HEK293 (cell line): Measurements from ENCODE around the gene NLGN1.

Experiments
- CTCF ChIA-PET: fragments of 350-600 bp; formaldehyde crosslinking; extraction: SDS; loops from one replicate; lab custom pipeline; 2021; ENCODE audit warnings: antibody characterized with exemption; lab: Yijun Ruan, JAX
- POLR2A ChIA-PET: fragments of 300-600 bp; formaldehyde crosslinking; extraction: SDS; loops from one replicate; lab custom pipeline; 2020; ENCODE audit warnings: antibody characterized with exemption, inconsistent platforms; lab: Yijun Ruan, JAX
- H3K27ac ChIP-seq: fragments of 200-500 bp; sonication (Bioruptor generic); 2 replicates; pipeline ENCODE4 v1.5.1; 2014; ENCODE audit warnings: low read depth, low read length, control low read depth, inconsistent platforms; ENCODE audit errors: extremely low read depth
- H3K36me3 ChIP-seq, 2 experiments: fragments of 200-500 bp in 1 of 2; sonication (Bioruptor generic) in 1 of 2; 1 replicate in 1 of 2; 2 replicates in 1 of 2; pipeline ENCODE4 v1.5.1; 2014 to 2017; ENCODE audit warnings: inconsistent platforms in 2 of 2, low read length in 2 of 2; ENCODE audit not compliant: control insufficient read depth in 2 of 2, insufficient read depth in 1 of 2
- H3K4me1 ChIP-seq: fragments of 200-500 bp; sonication (Bioruptor generic); 2 replicates; pipeline ENCODE4 v1.5.1; 2014; ENCODE audit warnings: mild to moderate bottlenecking, low read length, inconsistent platforms; ENCODE audit not compliant: control insufficient read depth, insufficient read depth
- H3K4me3 ChIP-seq: 2 replicates; pipeline ENCODE4 v1.5.1; 2011; ENCODE audit warnings: low read depth, mild to moderate bottlenecking, control low read depth, low read length, moderate library complexity
- H3K9me3 ChIP-seq: fragments of 200-500 bp; sonication (Bioruptor generic); 2 replicates; pipeline ENCODE4 v1.5.1; 2014; ENCODE audit warnings: low read depth, low read length, inconsistent platforms; ENCODE audit not compliant: control insufficient read depth, insufficient read depth
- GFI1B ChIP-seq: fragments of 450-650 bp; formaldehyde crosslinking; IDR thresholded peaks from 2 replicates; pipeline ENCODE4 v1.5.1; 2016; ENCODE audit warnings: missing biosample characterization, missing genetic modification characterization
- GLIS1 ChIP-seq: fragments of 450-650 bp; formaldehyde crosslinking; IDR thresholded peaks from 2 replicates; pipeline ENCODE4 v1.5.1; 2016; ENCODE audit warnings: missing biosample characterization, missing genetic modification characterization
- IKZF3 ChIP-seq: fragments of 450-650 bp; IDR thresholded peaks from 2 replicates; pipeline ENCODE4 v1.5.0; 2018; ENCODE audit warnings: missing biosample characterization, mild to moderate bottlenecking, missing genetic modification characterization, moderate library complexity
- TCF7L2 ChIP-seq: IDR thresholded peaks from 2 replicates; pipeline ENCODE4 v1.6.1; 2011; ENCODE audit warnings: low read depth, mild to moderate bottlenecking, inconsistent platforms, low read length, moderate library complexity, borderline replicate concordance
- ZNF112 ChIP-seq: fragments of 450-650 bp; formaldehyde crosslinking; IDR thresholded peaks from 2 replicates; pipeline ENCODE4 v1.5.0; 2017; ENCODE audit warnings: missing biosample characterization, missing genetic modification characterization
- ZNF23 ChIP-seq: fragments of 450-650 bp; formaldehyde crosslinking; IDR thresholded peaks from 2 replicates; pipeline ENCODE4 v1.5.1; 2016; ENCODE audit warnings: missing biosample characterization, missing genetic modification characterization, borderline replicate concordance
- ZNF274 ChIP-seq, 2 experiments: fragments of 200-500 bp in 1 of 2; fragments of 450-650 bp in 1 of 2; sonication (Bioruptor generic) in 1 of 2; formaldehyde crosslinking in 1 of 2; IDR thresholded peaks; 2 replicates each; pipeline versions ENCODE4 v1.5.1 to v1.6.1; 2014 to 2016; ENCODE audit warnings: borderline replicate concordance in 1 of 2, inconsistent platforms in 1 of 2, low read length in 1 of 2, missing biosample characterization in 1 of 2, missing genetic modification characterization in 1 of 2
- ZNF335 ChIP-seq: fragments of 450-650 bp; formaldehyde crosslinking; conservative IDR thresholded peaks from 2 replicates; pipeline ENCODE4 v1.5.1; 2016; ENCODE audit warnings: missing biosample characterization, missing genetic modification characterization
- ZNF585B ChIP-seq: fragments of 450-650 bp; formaldehyde crosslinking; IDR thresholded peaks from 2 replicates; pipeline ENCODE4 v1.5.1; 2016; ENCODE audit warnings: missing biosample characterization, missing genetic modification characterization
- ZNF677 ChIP-seq: fragments of 450-650 bp; IDR thresholded peaks from 2 replicates; pipeline ENCODE4 v1.5.0; 2018; ENCODE audit warnings: missing biosample characterization, mild to moderate bottlenecking, missing genetic modification characterization, moderate library complexity
- TF ChIP-seq, protein P1 (sequence below): fragments of 450-650 bp; formaldehyde crosslinking; conservative IDR thresholded peaks from 2 replicates; pipeline ENCODE4 v1.5.1; 2016; ENCODE audit warnings: low read depth, missing biosample characterization, missing genetic modification characterization
- TF ChIP-seq, protein P2 (sequence below): IDR thresholded peaks from 2 replicates; pipeline ENCODE4 v1.6.1; 2011; ENCODE audit warnings: mild to moderate bottlenecking, low read depth, low read length, borderline replicate concordance
- TF ChIP-seq, protein P3 (sequence below): fragments of 450-650 bp; formaldehyde crosslinking; IDR thresholded peaks from 2 replicates; pipeline ENCODE4 v1.5.1; 2016; ENCODE audit warnings: missing biosample characterization, missing genetic modification characterization, borderline replicate concordance

Gene NLGN1

DNA sequence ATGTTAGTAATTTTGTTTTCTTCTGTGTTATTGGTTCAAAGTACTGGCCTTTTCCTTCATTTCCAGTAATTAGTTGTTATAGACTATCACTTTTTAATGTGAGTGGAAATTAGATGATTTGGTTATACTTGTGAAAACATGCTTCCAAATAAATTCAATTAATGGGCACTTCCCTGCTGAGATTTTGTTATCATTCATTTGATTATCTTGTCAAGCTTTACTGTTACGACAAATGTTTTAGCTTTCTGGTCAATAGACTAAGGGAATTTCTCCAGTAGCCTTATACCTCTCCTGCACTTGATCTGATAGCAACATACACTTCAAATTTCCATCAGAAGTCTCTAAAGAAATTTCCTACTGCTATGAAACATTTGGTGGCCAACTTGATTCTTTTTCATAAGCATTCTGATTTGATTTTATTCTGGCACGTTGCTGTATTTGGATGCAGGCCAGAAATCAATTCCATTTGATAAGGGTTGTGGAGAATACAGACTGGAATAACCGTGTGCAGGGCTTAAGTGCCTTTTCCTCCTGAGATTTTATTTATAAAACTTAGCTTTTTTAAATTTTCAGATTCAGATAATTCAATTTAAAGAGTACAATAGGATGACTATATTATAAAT is 887.8 kb downstream of the NLGN1 start (continued):
- no peak for TF ChIP-seq ZNF112

DNA sequence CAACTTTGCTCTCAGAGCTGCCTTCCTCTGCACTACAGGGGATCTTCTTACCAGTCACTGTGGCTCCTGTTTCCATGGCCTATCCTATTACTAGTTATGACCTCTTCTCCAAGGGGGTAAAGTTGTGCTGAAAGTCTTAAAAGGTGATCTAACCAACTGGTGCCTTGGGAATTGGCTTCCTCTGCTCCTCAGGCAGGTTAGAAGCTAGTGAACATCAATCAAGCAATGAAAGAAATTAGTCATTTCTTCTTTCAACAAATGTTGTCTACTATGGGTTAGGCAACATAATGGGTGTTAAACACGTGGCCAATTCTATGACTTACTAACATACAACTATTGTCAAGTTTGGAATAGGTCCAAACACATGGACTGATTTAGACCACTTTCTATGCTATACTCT is 890.2 kb downstream of the NLGN1 start:
- POLR2A ChIA-PET = no interaction called here
- no peak overlapping the region for H3K4me3 ChIP-seq
- CTCF ChIA-PET = no interaction called here
- H3K27ac ChIP-seq = no peak overlapping the region
- H3K36me3 ChIP-seq = no peaks in the 10 kb centered on the region
- H3K9me3 ChIP-seq = no peaks in the 10 kb centered on the region
- no peaks in the 10 kb centered on the region for H3K4me1 ChIP-seq
- TF ChIP-seq GLIS1 (peak; percentile 61), ZNF335 (no peak), ZNF677 (tag by site-specific recombination) (no peak), TCF7L2 (no peak)
- TF ChIP-seq, protein P1, sequence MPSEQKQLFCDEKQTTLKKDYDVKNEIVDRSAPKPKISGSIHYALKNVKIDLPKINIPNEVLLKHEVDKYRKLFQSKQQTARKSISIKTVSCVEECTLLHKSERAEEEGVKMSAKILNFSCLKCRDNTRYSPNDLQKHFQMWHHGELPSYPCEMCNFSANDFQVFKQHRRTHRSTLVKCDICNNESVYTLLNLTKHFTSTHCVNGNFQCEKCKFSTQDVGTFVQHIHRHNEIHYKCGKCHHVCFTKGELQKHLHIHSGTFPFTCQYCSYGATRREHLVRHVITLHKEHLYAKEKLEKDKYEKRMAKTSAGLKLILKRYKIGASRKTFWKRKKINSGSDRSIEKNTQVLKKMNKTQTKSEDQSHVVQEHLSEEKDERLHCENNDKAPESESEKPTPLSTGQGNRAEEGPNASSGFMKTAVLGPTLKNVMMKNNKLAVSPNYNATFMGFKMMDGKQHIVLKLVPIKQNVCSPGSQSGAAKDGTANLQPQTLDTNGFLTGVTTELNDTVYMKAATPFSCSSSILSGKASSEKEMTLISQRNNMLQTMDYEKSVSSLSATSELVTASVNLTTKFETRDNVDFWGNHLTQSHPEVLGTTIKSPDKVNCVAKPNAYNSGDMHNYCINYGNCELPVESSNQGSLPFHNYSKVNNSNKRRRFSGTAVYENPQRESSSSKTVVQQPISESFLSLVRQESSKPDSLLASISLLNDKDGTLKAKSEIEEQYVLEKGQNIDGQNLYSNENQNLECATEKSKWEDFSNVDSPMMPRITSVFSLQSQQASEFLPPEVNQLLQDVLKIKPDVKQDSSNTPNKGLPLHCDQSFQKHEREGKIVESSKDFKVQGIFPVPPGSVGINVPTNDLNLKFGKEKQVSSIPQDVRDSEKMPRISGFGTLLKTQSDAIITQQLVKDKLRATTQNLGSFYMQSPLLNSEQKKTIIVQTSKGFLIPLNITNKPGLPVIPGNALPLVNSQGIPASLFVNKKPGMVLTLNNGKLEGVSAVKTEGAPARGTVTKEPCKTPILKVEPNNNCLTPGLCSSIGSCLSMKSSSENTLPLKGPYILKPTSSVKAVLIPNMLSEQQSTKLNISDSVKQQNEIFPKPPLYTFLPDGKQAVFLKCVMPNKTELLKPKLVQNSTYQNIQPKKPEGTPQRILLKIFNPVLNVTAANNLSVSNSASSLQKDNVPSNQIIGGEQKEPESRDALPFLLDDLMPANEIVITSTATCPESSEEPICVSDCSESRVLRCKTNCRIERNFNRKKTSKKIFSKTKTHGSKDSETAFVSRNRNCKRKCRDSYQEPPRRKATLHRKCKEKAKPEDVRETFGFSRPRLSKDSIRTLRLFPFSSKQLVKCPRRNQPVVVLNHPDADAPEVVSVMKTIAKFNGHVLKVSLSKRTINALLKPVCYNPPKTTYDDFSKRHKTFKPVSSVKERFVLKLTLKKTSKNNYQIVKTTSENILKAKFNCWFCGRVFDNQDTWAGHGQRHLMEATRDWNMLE (tag by site-specific recombination) = no peak
- TF ChIP-seq, protein P2, sequence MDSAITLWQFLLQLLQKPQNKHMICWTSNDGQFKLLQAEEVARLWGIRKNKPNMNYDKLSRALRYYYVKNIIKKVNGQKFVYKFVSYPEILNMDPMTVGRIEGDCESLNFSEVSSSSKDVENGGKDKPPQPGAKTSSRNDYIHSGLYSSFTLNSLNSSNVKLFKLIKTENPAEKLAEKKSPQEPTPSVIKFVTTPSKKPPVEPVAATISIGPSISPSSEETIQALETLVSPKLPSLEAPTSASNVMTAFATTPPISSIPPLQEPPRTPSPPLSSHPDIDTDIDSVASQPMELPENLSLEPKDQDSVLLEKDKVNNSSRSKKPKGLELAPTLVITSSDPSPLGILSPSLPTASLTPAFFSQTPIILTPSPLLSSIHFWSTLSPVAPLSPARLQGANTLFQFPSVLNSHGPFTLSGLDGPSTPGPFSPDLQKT = no peak

DNA sequence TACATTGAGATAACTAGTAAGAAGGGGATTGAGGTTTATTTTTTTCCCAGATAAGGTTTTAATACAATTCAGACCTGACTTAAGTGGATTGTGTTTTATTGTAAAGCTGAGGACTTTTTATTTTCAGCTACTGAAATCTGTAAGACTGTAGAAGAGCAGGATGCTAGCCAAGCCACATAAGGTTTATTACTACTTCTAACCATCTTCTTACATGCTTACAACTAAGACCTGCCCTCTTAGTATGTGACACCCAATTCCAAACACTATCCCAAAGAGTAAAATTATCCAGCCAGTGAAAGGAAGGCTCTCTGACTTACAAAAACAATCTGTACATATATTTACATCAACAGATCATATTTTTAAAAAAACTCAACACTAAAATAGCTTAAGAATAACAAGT is 897.1 kb downstream of the NLGN1 start:
- no peak overlapping the region for H3K27ac ChIP-seq
- TF ChIP-seq GFI1B (tag by site-specific recombination) (no peak), ZNF585B (no peak), IKZF3 (tag by site-specific recombination) (no peak)
- H3K36me3 ChIP-seq = no peaks in the 10 kb centered on the region
- ChIA-PET CTCF (no interaction called here), POLR2A (no interaction called here)
- no peaks in the 10 kb centered on the region for H3K9me3 ChIP-seq
- no peak overlapping the region for H3K4me3 ChIP-seq
- H3K4me1 ChIP-seq = no peaks in the 10 kb centered on the region

DNA sequence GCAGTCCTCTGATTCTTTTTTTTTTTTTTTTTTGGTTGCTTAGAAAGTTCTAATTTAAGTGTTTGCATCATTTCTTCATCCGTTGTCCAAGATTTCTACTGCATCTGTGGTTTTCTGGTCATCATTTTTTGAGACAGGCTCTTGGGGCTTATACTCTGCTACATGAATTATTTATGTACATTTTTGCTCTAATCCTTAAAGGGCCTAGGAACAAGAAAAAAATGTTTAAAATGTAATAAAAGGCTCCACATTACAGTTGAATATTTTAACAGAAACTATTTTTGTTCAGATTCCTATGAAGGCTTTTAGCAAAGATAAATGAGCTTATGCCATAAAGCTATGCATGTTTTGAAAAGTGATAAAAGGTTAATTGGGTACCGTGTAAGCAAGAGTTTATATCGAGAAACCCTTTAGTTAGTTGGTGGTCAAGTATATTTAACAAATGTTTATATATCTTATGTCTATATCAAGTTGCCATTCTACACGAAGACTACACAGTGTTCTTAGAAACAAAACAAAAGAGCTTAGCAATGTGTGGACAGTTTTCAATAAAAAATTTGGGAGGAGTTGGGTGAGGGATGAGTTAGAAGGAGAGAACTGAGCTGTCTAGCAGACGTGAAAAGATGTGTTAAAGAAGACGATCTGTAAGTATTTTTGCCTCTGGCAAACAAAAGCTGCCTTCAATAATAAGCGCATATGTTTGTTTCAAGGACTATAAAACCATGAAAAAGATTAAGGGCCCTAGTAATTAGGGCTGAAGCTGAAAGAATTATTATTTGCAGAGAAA is 898.0 kb downstream of the NLGN1 start:
- ChIA-PET POLR2A (no interaction called here), CTCF (no interaction called here)
- Histone ChIP-seq H3K4me1 (no peaks in the 10 kb centered on the region), H3K9me3 (no peaks in the 10 kb centered on the region), H3K27ac (no peak overlapping the region), H3K36me3 (no peaks in the 10 kb centered on the region), H3K4me3 (no peak overlapping the region)
- TF ChIP-seq ZNF23 (tag by site-specific recombination) (no peak), ZNF274 (IDR thresholded peaks at IDR 0.05; ENCODE audit: low read length) (no peak), ZNF274 (tag by site-specific recombination; IDR thresholded peaks at IDR 0.05; ENCODE audit: borderline replicate concordance) (no peak)
- TF ChIP-seq, protein P3, sequence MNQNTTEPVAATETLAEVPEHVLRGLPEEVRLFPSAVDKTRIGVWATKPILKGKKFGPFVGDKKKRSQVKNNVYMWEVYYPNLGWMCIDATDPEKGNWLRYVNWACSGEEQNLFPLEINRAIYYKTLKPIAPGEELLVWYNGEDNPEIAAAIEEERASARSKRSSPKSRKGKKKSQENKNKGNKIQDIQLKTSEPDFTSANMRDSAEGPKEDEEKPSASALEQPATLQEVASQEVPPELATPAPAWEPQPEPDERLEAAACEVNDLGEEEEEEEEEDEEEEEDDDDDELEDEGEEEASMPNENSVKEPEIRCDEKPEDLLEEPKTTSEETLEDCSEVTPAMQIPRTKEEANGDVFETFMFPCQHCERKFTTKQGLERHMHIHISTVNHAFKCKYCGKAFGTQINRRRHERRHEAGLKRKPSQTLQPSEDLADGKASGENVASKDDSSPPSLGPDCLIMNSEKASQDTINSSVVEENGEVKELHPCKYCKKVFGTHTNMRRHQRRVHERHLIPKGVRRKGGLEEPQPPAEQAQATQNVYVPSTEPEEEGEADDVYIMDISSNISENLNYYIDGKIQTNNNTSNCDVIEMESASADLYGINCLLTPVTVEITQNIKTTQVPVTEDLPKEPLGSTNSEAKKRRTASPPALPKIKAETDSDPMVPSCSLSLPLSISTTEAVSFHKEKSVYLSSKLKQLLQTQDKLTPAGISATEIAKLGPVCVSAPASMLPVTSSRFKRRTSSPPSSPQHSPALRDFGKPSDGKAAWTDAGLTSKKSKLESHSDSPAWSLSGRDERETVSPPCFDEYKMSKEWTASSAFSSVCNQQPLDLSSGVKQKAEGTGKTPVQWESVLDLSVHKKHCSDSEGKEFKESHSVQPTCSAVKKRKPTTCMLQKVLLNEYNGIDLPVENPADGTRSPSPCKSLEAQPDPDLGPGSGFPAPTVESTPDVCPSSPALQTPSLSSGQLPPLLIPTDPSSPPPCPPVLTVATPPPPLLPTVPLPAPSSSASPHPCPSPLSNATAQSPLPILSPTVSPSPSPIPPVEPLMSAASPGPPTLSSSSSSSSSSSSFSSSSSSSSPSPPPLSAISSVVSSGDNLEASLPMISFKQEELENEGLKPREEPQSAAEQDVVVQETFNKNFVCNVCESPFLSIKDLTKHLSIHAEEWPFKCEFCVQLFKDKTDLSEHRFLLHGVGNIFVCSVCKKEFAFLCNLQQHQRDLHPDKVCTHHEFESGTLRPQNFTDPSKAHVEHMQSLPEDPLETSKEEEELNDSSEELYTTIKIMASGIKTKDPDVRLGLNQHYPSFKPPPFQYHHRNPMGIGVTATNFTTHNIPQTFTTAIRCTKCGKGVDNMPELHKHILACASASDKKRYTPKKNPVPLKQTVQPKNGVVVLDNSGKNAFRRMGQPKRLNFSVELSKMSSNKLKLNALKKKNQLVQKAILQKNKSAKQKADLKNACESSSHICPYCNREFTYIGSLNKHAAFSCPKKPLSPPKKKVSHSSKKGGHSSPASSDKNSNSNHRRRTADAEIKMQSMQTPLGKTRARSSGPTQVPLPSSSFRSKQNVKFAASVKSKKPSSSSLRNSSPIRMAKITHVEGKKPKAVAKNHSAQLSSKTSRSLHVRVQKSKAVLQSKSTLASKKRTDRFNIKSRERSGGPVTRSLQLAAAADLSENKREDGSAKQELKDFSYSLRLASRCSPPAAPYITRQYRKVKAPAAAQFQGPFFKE = no peak
